Measurements from ENCODE around the gene SKIC2. TPM values are rescaled to one million over a fixed set of nuclear protein-coding genes. Genes with fewer than 3 reads are reported as not detected.

The SKIC2 gene
- total and polyA plus RNA-seq, 2 of the 4 experiments (the other 2 are of a cell fraction) = 30.6 to 46.0 TPM

DNA sequence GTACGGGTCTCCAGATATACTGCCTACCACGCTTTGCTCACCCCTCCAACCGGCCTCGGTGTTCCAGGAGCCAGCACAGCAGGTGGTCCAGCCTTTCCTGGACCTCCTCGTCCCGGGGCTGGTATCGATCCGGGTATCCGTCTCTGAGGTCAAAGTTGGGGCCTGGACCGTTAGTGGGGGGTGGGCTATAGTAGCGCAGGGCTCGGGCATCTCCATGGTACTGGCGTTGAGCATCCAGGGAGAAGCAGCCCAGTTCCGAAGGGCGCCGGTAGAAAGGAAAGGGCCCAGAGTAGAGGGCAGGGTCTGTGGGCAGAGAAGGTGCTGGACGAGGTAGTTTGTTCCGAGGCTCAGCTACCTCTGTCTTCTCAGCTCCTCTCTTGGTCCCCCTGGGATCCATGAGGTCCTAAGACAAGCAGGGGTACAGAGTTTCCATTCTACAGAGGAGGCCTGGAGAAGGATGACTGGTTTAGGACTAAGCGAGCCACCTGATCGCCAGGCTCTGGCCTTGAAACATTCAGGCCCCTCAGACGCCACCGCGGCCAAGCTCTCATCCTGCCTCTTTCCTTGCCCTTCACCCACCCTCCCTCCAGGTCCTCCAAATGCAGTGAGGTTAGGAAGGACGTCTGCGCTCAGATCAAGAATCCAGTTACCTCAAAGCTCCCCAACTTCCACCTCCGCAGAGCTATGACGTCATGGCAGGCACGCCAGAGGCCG is 12.5 kb downstream of the SKIC2 start:
- Histone ChIP-seq H3K27me3 (ENCODE audit: control insufficient read depth, insufficient read depth, low read length) (no peaks in the 10 kb centered on the region), H3K14ac (replicated peaks; ENCODE audit: low read depth, low read length) (peak overlapping the region; percentile 74), H3K4ac (ENCODE audit: low read depth, low read length) (peak overlapping the region; percentile 93), H3K4me1 (ENCODE audit: control insufficient read depth, insufficient read depth, low read length) (peaks cover 11% of the 10 kb centered on the region), H4K20me1 (ENCODE audit: insufficient read depth, low read length) (no peaks in the 10 kb centered on the region), H4K8ac (ENCODE audit: low read depth in 2 of 2, low read length in 2 of 2) (peak overlapping the region; percentile 98 to 99), H3K23ac (ENCODE audit: low read depth, low read length) (peak overlapping the region; percentile 80), H3K9me1 (ENCODE audit: insufficient read depth, low read length) (peaks cover 6% of the 10 kb centered on the region; the same call in 1 of the 2 replicates), H2BK120ac (ENCODE audit: low read depth, low read length) (peak overlapping the region; percentile 79), H2AK9ac (replicated peaks; ENCODE audit: low read depth, low read length, poor library complexity) (peak overlapping the region; percentile 85), H3K79me1 (ENCODE audit: low read depth in 1 of 2, low read length in 2 of 2) (peaks cover 19 to 52% of the 10 kb centered on the region in 2 experiments), H3K18ac (ENCODE audit: low read depth, low read length) (peak overlapping the region; percentile 4), H2BK5ac (ENCODE audit: low read depth, low read length, poor library complexity, severe bottlenecking) (peak overlapping the region; percentile 77), H2AFZ (replicated peaks; ENCODE audit: low read length, poor library complexity) (peak overlapping the region; percentile 98), H4K5ac (ENCODE audit: low read depth, low read length) (peak overlapping the region; percentile 67), H2BK15ac (ENCODE audit: low read depth, low read length) (peak overlapping the region; percentile 13; the same call in 2 of the 3 replicates), H3K56ac (ENCODE audit: extremely low read depth, insufficient read depth, low read length) (peak overlapping the region; percentile 83), H3K36me3 (ENCODE audit: control insufficient read depth, insufficient read depth, low read length) (peaks cover 39% of the 10 kb centered on the region), H2BK20ac (ENCODE audit: low read depth, low read length) (peak overlapping the region; percentile 3; the same call in 1 of the 2 replicates), H3K9me3 (ENCODE audit: control insufficient read depth, insufficient read depth, low read length) (no peaks in the 10 kb centered on the region), H4K91ac (ENCODE audit: insufficient read depth, low read depth, low read length) (peak overlapping the region; percentile 97), H3K4me3 (ENCODE audit: insufficient read depth, low read depth, low read length) (peak overlapping the region; percentile 60), H3K9ac (ENCODE audit: low read depth, low read length) (peak overlapping the region; percentile 90), H2AK5ac (ENCODE audit: low read depth, low read length) (peak overlapping the region; percentile 66), H3K4me2 (ENCODE audit: low read depth, low read length) (peak overlapping the region; percentile 61), H3K27ac (ENCODE audit: insufficient read depth, low read length) (peak overlapping the region; percentile 93)
- TSS peak; percentile 76 for BruUV-seq (replicated peaks)
- dilution Hi-C loops (cut with HindIII; ENCODE audit: low sequenced_read_pairs, unreplicated experiment) (no loop called here), in situ Hi-C loops (cut with MboI; ENCODE audit: low sequenced_read_pairs) (loop anchor here (10.0 kb wide), 2 partner anchors 143 to 203 kb away; partner anchors contain the start of genes AGPAT1 and RNF5), intact Hi-C loops (cut with micrococcal nuclease) (no loop called here)
- DNase-seq = no peak
- ChIA-PET POLR2A (ENCODE audit: unreplicated experiment) (interaction anchor here (0.7 to 1.8 kb wide), 3 partner anchors 12 to 70 kb away, joined by 3 to 10 read pairs (median 3); partner anchors contain the start of genes NELFE, SKIC2 and ZBTB12), CTCF (no interaction called here)
- ATAC-seq (ENCODE audit: low read depth) = no peak; the same call in none of the 2 replicates
- TF ChIP-seq RCOR1 (IDR thresholded peaks at IDR 0.05; ENCODE audit: insufficient replicate concordance, low read length) (peak; percentile 55), NFE2L2 (IDR thresholded peaks at IDR 0.05; ENCODE audit: low read depth, low read length) (no peak), POLR2A (IDR thresholded peaks at IDR 0.05; ENCODE audit: low read depth, low read length) (peak; percentile 59; the same call in 1 of the 2 replicates)
- WGBS, 2 experiments (ENCODE audit: extremely low coverage in 2 of 2, insufficient read length in 1 of 2) = 54% methylated on average over 12 of the region's 29 CpGs; no CpG with 5 or more reads in 1 of the 2 experiments
